H1 (cell line): ENCODE data around the gene C7orf25. TPM values are rescaled to one million over a fixed set of nuclear protein-coding genes. Genes with fewer than 3 reads are reported as not detected.
A peak's percentile ranks its signal among the peaks of the same experiment; 100 is the strongest.

Source experiments
- KDM4A ChIP-seq: IDR thresholded peaks from one replicate; pipeline ENCODE4 v1.7.1; 2012; ENCODE audit warnings: low read depth, mild to moderate bottlenecking, moderate library complexity, low read length, inconsistent platforms; ENCODE audit not compliant: severe bottlenecking
- polyA plus RNA-seq, 7 experiments: library from polyadenylated mRNA; depleted of rRNA in 3 of 7; stranded (reverse) in 5 of 7; unstranded in 2 of 7; fragments of >200 nt in 5 of 7; fragments of 200-250 nt in 2 of 7; gene quantifications; 1 replicate in 5 of 7; 2 replicates in 1 of 7; 4 replicates in 1 of 7; pipeline versions ENCODE4 v1.2.1 to v1.2.3, GENCODE V29; 2011 to 2013; ENCODE audit warnings: missing spikeins in 2 of 7, mixed read lengths in 2 of 7
- total RNA-seq: library from RNA; stranded (reverse); fragmentation: NEBNext Ultra II Directional; extraction: Animal tissue kit (Norgen Biotek cat#: 25700); gene quantifications from 2 replicates; pipeline ENCODE4 v1.2.1, GENCODE V29; 2021
- TF ChIP-seq, protein P1 (sequence below): IDR thresholded peaks from 2 replicates; pipeline ENCODE4 v1.6.1; 2011; ENCODE audit warnings: low read length, improper control_type of control experiment

The C7orf25 gene
- total and polyA plus RNA-seq, 2 of the 8 experiments (the other 6 are each of a cell fraction or from before 2014, with no cell fraction given): 0.70 to 4.5 TPM

DNA sequence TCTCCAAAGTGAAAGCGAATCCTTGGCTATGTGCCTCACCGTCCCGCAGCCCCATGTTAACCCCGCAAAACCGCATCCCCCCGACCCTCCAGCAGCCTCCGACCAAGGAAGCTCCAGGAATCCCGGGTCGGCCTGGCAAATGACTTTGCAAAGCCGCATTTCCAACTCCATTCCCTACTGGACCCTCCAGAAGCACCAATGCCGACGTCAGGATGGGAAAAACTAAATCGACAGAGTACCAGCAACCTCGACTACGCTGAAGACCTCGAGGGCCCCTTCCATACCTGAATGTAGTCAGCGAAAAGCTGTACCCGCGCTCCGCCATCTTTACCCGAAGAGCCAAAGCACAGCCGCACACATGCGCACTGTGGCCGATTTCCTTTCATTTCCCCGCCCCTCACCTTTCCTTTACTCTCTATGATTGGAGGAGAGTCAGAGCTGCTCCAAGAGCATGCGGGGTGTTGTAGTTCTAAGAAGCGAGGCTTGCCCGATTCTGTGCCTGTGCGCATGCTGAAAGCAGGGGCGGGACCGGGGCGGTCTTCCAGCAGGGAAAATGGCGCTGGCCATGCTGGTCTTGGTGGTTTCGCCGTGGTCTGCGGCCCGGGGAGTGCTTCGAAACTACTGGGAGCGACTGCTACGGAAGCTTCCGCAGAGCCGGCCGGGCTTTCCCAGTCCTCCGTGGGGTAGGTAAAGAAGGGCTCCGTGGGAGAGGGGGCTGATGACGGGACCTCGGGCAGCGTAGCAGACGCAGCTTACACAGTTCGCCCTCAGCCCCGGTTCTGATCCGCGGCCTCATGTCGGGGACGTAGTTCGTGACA is 20.2 kb upstream of the C7orf25 start, which contains the start of the genes MRPL32 and PSMA2 (continued):
- TF ChIP-seq KDM4A: peak; percentile 78
- TF ChIP-seq, protein P1, sequence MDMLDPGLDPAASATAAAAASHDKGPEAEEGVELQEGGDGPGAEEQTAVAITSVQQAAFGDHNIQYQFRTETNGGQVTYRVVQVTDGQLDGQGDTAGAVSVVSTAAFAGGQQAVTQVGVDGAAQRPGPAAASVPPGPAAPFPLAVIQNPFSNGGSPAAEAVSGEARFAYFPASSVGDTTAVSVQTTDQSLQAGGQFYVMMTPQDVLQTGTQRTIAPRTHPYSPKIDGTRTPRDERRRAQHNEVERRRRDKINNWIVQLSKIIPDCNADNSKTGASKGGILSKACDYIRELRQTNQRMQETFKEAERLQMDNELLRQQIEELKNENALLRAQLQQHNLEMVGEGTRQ: 0 out of 2 replicates have a peak, but pooled peaks have one; percentile 2
